Daoy (cell line): ENCODE measurements around the gene MFSD6. TPM values are rescaled to one million over a fixed set of nuclear protein-coding genes. Genes with fewer than 3 reads are reported as not detected.
"Not testable (repeated sequence)": the region's sequence is repeated elsewhere in the genome, so short reads cannot be mapped to it uniquely, and the experiment has no call there.

ENCODE experiments used
- DNase-seq: peaks from one replicate; pipeline ENCODE4 v3.0.0-alpha.2; 2015; ENCODE audit warnings: low read depth
- total RNA-seq: library from RNA; depleted of rRNA; stranded (reverse); fragments of >200 nt; shearing (Covaris generic); gene quantifications from 2 replicates; pipeline ENCODE4 v1.2.3, GENCODE V29; 2014

MFSD6 gene
- total RNA-seq, 1 experiment from 2014 or later, result 20.9 TPM

- no peak for DNase-seq
These were observed 56.9 kb downstream of the MFSD6 start for GRCh38 chr2:190465060-190465459.

GRCh38 chr2:190466819-190467446 is 58.8 kb downstream of the MFSD6 start:
- DNase-seq, result peak; percentile 16

GRCh38 chr2:190467575-190468083 is 59.5 kb downstream of the MFSD6 start:
- peak; percentile 12 for DNase-seq

- peak; percentile 34 for DNase-seq
These were observed 60.2 kb downstream of the MFSD6 start for GRCh38 chr2:190468354-190468753.

- DNase-seq, result peak; percentile 89
These were observed 60.8 kb downstream of the MFSD6 start for GRCh38 chr2:190468814-190469569.

GRCh38 chr2:190469771-190470170 is 61.6 kb downstream of the MFSD6 start:
- DNase-seq, result peak; percentile 71

GRCh38 chr2:190470256-190470826 is 62.2 kb downstream of the MFSD6 start:
- no peak for DNase-seq

- DNase-seq, result no peak
These were observed 69.7 kb downstream of the MFSD6 start for GRCh38 chr2:190477661-190478454.

- no peak for DNase-seq
These were observed 70.5 kb downstream of the MFSD6 start for GRCh38 chr2:190478572-190479195.

- no peak for DNase-seq
These were observed 73.2 kb downstream of the MFSD6 start for GRCh38 chr2:190481339-190481738.

- no peak for DNase-seq
These were observed 74.3 kb downstream of the MFSD6 start for GRCh38 chr2:190482451-190482850.

GRCh38 chr2:190486037-190486623 is 78.0 kb downstream of the MFSD6 start:
- no peak for DNase-seq

GRCh38 chr2:190488516-190489233 is 80.5 kb downstream of the MFSD6 start:
- no peak for DNase-seq

- DNase-seq, result no peak
These were observed 81.3 kb downstream of the MFSD6 start for GRCh38 chr2:190489475-190489874.

GRCh38 chr2:190490502-190490901 is 82.3 kb downstream of the MFSD6 start:
- no peak for DNase-seq

GRCh38 chr2:190493095-190493494 is 84.9 kb downstream of the MFSD6 start:
- DNase-seq, result no peak

GRCh38 chr2:190494600-190495227 is 86.6 kb downstream of the MFSD6 start:
- not testable (repeated sequence) for DNase-seq

GRCh38 chr2:190497428-190497827 is 89.3 kb downstream of the MFSD6 start:
- no peak for DNase-seq

- no peak for DNase-seq
These were observed 91.1 kb downstream of the MFSD6 start for GRCh38 chr2:190499273-190499672.

- DNase-seq, result no peak
These were observed 91.9 kb downstream of the MFSD6 start for GRCh38 chr2:190500054-190500502.
